HG02970 (cell line): ENCODE results near the gene DUSP14.
"Not testable (repeated sequence)": the region's sequence is repeated elsewhere in the genome, so short reads cannot be mapped to it uniquely, and the experiment has no call there.

Experiments
- ATAC-seq: cut with Tn5 transposase; IDR thresholded peaks from one replicate; pipeline ENCODE4 v1.9.1; 2021; ENCODE audit warnings: mild to moderate bottlenecking, moderate library complexity, moderate number of reproducible peaks; ENCODE audit not compliant: unreplicated experiment, low FRiP score

The DUSP14 gene

GRCh38 chr17:37483311-37484039 lies 6.2 kb upstream of the DUSP14 start:
- ATAC-seq = no peak

- ATAC-seq = no peak
Observed at GRCh38 chr17:37485938-37486570, 3.6 kb upstream of the DUSP14 start.

- ATAC-seq = no peak
Observed at GRCh38 chr17:37488009-37488604, 1.6 kb upstream of the DUSP14 start.

GRCh38 chr17:37488607-37489196 lies 989 bp upstream of the DUSP14 start:
- no peak for ATAC-seq

GRCh38 chr17:37490022-37490587 lies 414 bp downstream of the DUSP14 start:
- peak; percentile 43 for ATAC-seq

GRCh38 chr17:37490638-37491614 lies 1.2 kb downstream of the DUSP14 start:
- ATAC-seq = no peak

GRCh38 chr17:37492167-37492566 lies 2.5 kb downstream of the DUSP14 start:
- no peak for ATAC-seq

GRCh38 chr17:37493249-37494027 lies 3.7 kb downstream of the DUSP14 start:
- ATAC-seq = no peak

GRCh38 chr17:37494401-37494831 lies 4.7 kb downstream of the DUSP14 start:
- ATAC-seq = no peak

- ATAC-seq = no peak
Observed at GRCh38 chr17:37494971-37495370, 5.3 kb downstream of the DUSP14 start.

- no peak for ATAC-seq
Observed at GRCh38 chr17:37500378-37500777, 10.7 kb downstream of the DUSP14 start.

GRCh38 chr17:37502009-37502936 lies 12.6 kb downstream of the DUSP14 start:
- no peak for ATAC-seq

- ATAC-seq = no peak
Observed at GRCh38 chr17:37503148-37503547, 13.5 kb downstream of the DUSP14 start.

- no peak for ATAC-seq
Observed at GRCh38 chr17:37505333-37505732, 15.6 kb downstream of the DUSP14 start.

GRCh38 chr17:37506678-37507077 lies 17.0 kb downstream of the DUSP14 start:
- ATAC-seq = no peak

GRCh38 chr17:37507111-37507510 lies 17.4 kb downstream of the DUSP14 start:
- ATAC-seq = no peak

GRCh38 chr17:37510056-37510455 lies 20.4 kb downstream of the DUSP14 start:
- ATAC-seq = no peak

- ATAC-seq = not testable (repeated sequence)
Observed at GRCh38 chr17:37511642-37512041, 22.0 kb downstream of the DUSP14 start.
